ENCODE results near the gene S100P.

DNA sequence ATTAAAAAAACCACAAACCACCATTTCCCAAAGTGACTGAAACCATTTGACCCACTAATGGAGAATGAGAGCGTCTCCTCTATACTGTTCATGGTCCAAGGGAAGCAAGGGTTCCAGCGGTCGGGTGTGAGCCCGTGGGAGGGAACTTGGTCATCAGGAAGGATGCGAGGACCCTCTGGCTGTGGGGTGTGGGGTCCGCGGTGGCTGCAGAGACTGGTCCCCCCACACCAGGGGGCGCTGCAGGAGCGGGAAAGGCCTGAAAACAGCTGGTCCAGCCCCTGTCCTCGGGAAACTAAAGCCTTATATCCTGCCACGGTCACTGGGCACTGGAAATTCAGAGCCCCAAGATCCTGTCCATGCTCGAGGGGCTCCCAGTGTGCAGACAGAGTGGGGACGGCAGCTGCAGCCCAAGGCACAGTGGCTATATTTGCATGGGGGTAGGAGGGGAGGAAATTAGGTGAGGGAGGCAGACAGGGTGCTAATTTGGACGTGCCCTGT is 26.6 kb downstream of the S100P start:
- peak; percentile 79 for TF ChIP-seq CTCF (IDR thresholded peaks at IDR 0.05)
- TF ChIP-seq RCOR1 (IDR thresholded peaks at IDR 0.05; ENCODE audit: low read depth, low read length): no peak
- no peak for TF ChIP-seq POLR2A (IDR thresholded peaks at IDR 0.05; ENCODE audit: low read length)
- TF ChIP-seq KDM1A (IDR thresholded peaks at IDR 0.05; ENCODE audit: low read depth): no peak

Measured in A549 (cell line).